Sigmoid colon (tissue), 7 donors: ENCODE results near the gene YKT6. TPM values are rescaled to one million over a fixed set of nuclear protein-coding genes. Genes with fewer than 3 reads are reported as not detected.

Experiments used
- DNase-seq: peaks from one replicate; pipeline ENCODE4 v3.0.0-alpha.2; 2019
- H3K27ac ChIP-seq, 4 donors: fragments of 200-600 bp; sonication (generic); one replicate each; pipeline ENCODE4 v1.5.1; 2016 to 2019; ENCODE audit warnings: mild to moderate bottlenecking in 1 of 4
- H3K27me3 ChIP-seq, 3 donors: fragments of 200-600 bp; sonication (generic); one replicate each; pipeline ENCODE4 v1.5.1; 2019; ENCODE audit warnings: mild to moderate bottlenecking in 1 of 3
- H3K36me3 ChIP-seq, 4 donors: fragments of 200-600 bp; sonication (generic); one replicate each; pipeline ENCODE4 v1.5.1; 2016 to 2019
- H3K4me1 ChIP-seq, 4 donors: fragments of 200-600 bp; sonication (generic); one replicate each; pipeline ENCODE4 v1.5.1; 2017 to 2019
- H3K4me3 ChIP-seq, 4 donors: fragments of 200-600 bp; sonication (generic); one replicate each; pipeline ENCODE4 v1.5.1; 2017 to 2019; ENCODE audit warnings: mild to moderate bottlenecking in 2 of 4, moderate library complexity in 1 of 4
- H3K9me3 ChIP-seq, 4 donors: fragments of 200-600 bp in 3 of 4; sonication (generic) in 3 of 4; one replicate each; pipeline versions ENCODE4 v1.5.1 to v1.6.1; 2013 to 2019
- CTCF ChIP-seq, 4 experiments: fragments of 450-650 bp in 3 of 4; fragments of 200-600 bp in 1 of 4; IDR thresholded peaks; one replicate each; pipeline ENCODE4 v1.5.1; 2016 to 2019; ENCODE audit warnings: antibody characterized with exemption in 4 of 4, mild to moderate bottlenecking in 3 of 4, moderate library complexity in 2 of 4
- EP300 ChIP-seq, 4 donors: sonication (generic); formaldehyde crosslinking; IDR thresholded peaks; one replicate each; pipeline ENCODE4 v1.6.1; 2017; ENCODE audit warnings: antibody characterized with exemption in 4 of 4
- POLR2A ChIP-seq, 2 donors: fragments of 450-650 bp; IDR thresholded peaks; one replicate each; pipeline ENCODE4 v1.6.1; 2016; ENCODE audit warnings: antibody characterized with exemption in 2 of 2, mild to moderate bottlenecking in 2 of 2, moderate library complexity in 2 of 2
- POLR2AphosphoS5 ChIP-seq, 4 donors: sonication (generic); formaldehyde crosslinking; IDR thresholded peaks; one replicate each; pipeline ENCODE4 v1.6.1; 2017; ENCODE audit warnings: antibody characterized with exemption in 4 of 4
- WGBS, 2 donors: extraction: QIAGEN DNeasy Blood & Tissue Kit; methylation state at CpG; one replicate each; pipeline ENCODE4 v1.1.7; 2013; 5-methylcytosine and 5-hydroxymethylcytosine counted together
- intact Hi-C: fragments of 100-400 bp; cut with DNase I; formaldehyde crosslinking; loops from one replicate; pipeline ENCODE4 v1.15.1; 2023
- polyA plus RNA-seq, 3 donors: library from polyadenylated mRNA; stranded (reverse); fragments of 200-250 nt; gene quantifications; one replicate each; pipeline ENCODE4 v1.2.3, GENCODE V29; 2013
- total RNA-seq, 4 donors: library from RNA; depleted of rRNA; stranded (reverse); fragments of >200 nt; gene quantifications; one replicate each; pipeline ENCODE4 v1.1.0, GENCODE V29; 2016
- donor health status: healthy with polysubstance abuse.
- donor health status: Bipolar disorder and iron deficiency.
- donor health status: healthy.

YKT6 gene
- total and polyA plus RNA-seq, 7 donors, result 39.2 to 95.5 (median 50.1) TPM

GRCh38 chr7:44229546-44230105 is 28.8 kb downstream of the YKT6 start:
- intact Hi-C loops, result no loop called here
- no peak overlapping the region for H3K27ac ChIP-seq
- peaks cover 0 to 20% (median 19%) of the 10 kb centered on the region in 3 donors for H3K27me3 ChIP-seq
- 64 to 79% methylated on average over 11 of the region's 11 CpGs for WGBS, 2 donors
- H3K4me1 ChIP-seq, result no peaks in the 10 kb centered on the region
- TF ChIP-seq POLR2AphosphoS5 (IDR thresholded peaks at IDR 0.05), result no peak
- TF ChIP-seq CTCF (IDR thresholded peaks at IDR 0.05), result no peak
- no peak for TF ChIP-seq EP300 (IDR thresholded peaks at IDR 0.05)
- no peak for TF ChIP-seq POLR2A (IDR thresholded peaks at IDR 0.05)
- no peaks in the 10 kb centered on the region for H3K9me3 ChIP-seq
- no peaks in the 10 kb centered on the region for H3K36me3 ChIP-seq
- no peak overlapping the region for H3K4me3 ChIP-seq
- no peak for DNase-seq

- no peak for DNase-seq
- Histone ChIP-seq H3K36me3 (no peaks in the 10 kb centered on the region), H3K4me3 (no peak overlapping the region), H3K9me3 (no peaks in the 10 kb centered on the region), H3K27me3 (peaks cover 0 to 13% (median 12%) of the 10 kb centered on the region in 3 donors), H3K4me1 (no peaks in the 10 kb centered on the region), H3K27ac (no peak overlapping the region)
- intact Hi-C loops, result no loop called here
- WGBS, 2 donors, result 86 to 92% methylated on average over 7 of the region's 7 CpGs
- TF ChIP-seq EP300 (IDR thresholded peaks at IDR 0.05), result no peak
- no peak for TF ChIP-seq POLR2AphosphoS5 (IDR thresholded peaks at IDR 0.05)
- TF ChIP-seq CTCF (IDR thresholded peaks at IDR 0.05), result no peak
- TF ChIP-seq POLR2A (IDR thresholded peaks at IDR 0.05), result no peak
These were observed 29.5 kb downstream of the YKT6 start for GRCh38 chr7:44230286-44230685.

- intact Hi-C loops, result no loop called here
- TF ChIP-seq POLR2AphosphoS5 (IDR thresholded peaks at IDR 0.05), result no peak
- TF ChIP-seq CTCF (IDR thresholded peaks at IDR 0.05), result no peak
- TF ChIP-seq POLR2A (IDR thresholded peaks at IDR 0.05), result no peak
- TF ChIP-seq EP300 (IDR thresholded peaks at IDR 0.05), result no peak
- Histone ChIP-seq H3K9me3 (no peaks in the 10 kb centered on the region), H3K4me3 (no peak overlapping the region), H3K27ac (no peak overlapping the region), H3K4me1 (no peaks in the 10 kb centered on the region), H3K36me3 (no peaks in the 10 kb centered on the region), H3K27me3 (peaks cover 0 to 5% (median 4%) of the 10 kb centered on the region in 3 donors)
- 85 to 91% methylated on average over 12 of the region's 12 CpGs for WGBS, 2 donors
- DNase-seq, result no peak
These were observed 30.3 kb downstream of the YKT6 start for GRCh38 chr7:44231088-44231487.

- no peaks in the 10 kb centered on the region for H3K9me3 ChIP-seq
- H3K4me1 ChIP-seq, result no peaks in the 10 kb centered on the region
- DNase-seq, result no peak
- intact Hi-C loops, result no loop called here
- H3K4me3 ChIP-seq, result no peak overlapping the region
- no peak overlapping the region for H3K27ac ChIP-seq
- TF ChIP-seq POLR2A (IDR thresholded peaks at IDR 0.05) (no peak), CTCF (IDR thresholded peaks at IDR 0.05) (no peak), EP300 (IDR thresholded peaks at IDR 0.05) (no peak), POLR2AphosphoS5 (IDR thresholded peaks at IDR 0.05) (no peak)
- WGBS, 2 donors, result 86 to 88% methylated on average over 13 of the region's 13 CpGs
- H3K27me3 ChIP-seq, result no peaks in the 10 kb centered on the region
- no peaks in the 10 kb centered on the region for H3K36me3 ChIP-seq
These were observed 31.6 kb downstream of the YKT6 start for GRCh38 chr7:44232396-44232795.
